ENCODE results near the gene SYT15.
"Not testable (repeated sequence)": the region's sequence is repeated elsewhere in the genome, so short reads cannot be mapped to it uniquely, and the experiment has no call there.

- TF ChIP-seq POLR2A, POLR2AphosphoS5, SPI1, TAF1 (IDR thresholded peaks at IDR 0.05; ENCODE audit: low read depth, low read length): not testable (repeated sequence)
These were observed 51.9 kb downstream of the SYT15 start for GRCh38 chr10:46630816-46631215.

Data from GM12891 (cell line).